ENCODE data around the gene TPRKB. TPM values are rescaled to one million over a fixed set of nuclear protein-coding genes. Genes with fewer than 3 reads are reported as not detected.
"Not testable (repeated sequence)": the region's sequence is repeated elsewhere in the genome, so short reads cannot be mapped to it uniquely, and the experiment has no call there.

The TPRKB gene
- total and polyA plus RNA-seq, 8 donors = 3.1 to 76.0 (median 31.4) TPM; not detected in 1

GRCh38 chr2:73759904-73760303 lies 22.8 kb upstream of the TPRKB start:
- H3K4me1 ChIP-seq = peaks cover 6 to 16% (median 11%) of the 10 kb centered on the region in 4 donors
- H3K27ac ChIP-seq = no peak overlapping the region
- intact Hi-C loops (cut with DNase I; ENCODE audit: low total_unique reads) = no loop called here
- DNase-seq = no peak
- 86 to 95% (median 93%) methylated on average over 2 of the region's 2 CpGs for WGBS, 5 donors
- H3K4me3 ChIP-seq = no peak overlapping the region
- no peak for TF ChIP-seq POLR2AphosphoS5 (IDR thresholded peaks at IDR 0.05)
- TF ChIP-seq EP300 (IDR thresholded peaks at IDR 0.05) = no peak
- no peak for TF ChIP-seq POLR2A (IDR thresholded peaks at IDR 0.05)
- no peak for TF ChIP-seq CTCF (IDR thresholded peaks at IDR 0.05)
- peaks cover 24 to 96% (median 93%) of the 10 kb centered on the region in 4 donors for H3K36me3 ChIP-seq
- no peaks in the 10 kb centered on the region for H3K27me3 ChIP-seq
- H3K9me3 ChIP-seq = no peaks in the 10 kb centered on the region

DNA sequence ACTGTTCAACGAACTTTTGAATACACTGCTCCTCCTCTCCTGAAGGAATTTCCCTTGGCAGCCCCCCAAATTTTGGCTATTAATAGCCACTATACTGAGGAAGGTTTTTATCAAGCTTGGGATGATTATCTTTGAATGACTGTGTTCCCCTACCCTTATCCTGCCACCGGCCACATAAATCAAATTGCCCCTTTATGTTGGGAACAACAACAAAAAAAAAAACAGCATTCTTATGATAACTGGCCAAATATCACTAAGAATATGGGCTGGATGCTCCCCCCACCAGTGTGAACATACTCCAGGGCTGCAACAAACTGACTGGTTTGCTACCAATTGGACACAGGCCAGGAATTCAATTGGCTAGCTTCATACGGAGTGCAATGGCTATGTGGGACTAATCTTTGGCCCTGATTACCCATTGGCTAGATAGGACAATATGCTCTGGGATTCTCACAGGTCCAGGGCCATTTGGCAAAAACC lies 22.2 kb upstream of the TPRKB start:
- H3K4me1 ChIP-seq = peaks cover 6 to 16% (median 11%) of the 10 kb centered on the region in 4 donors
- H3K27ac ChIP-seq = no peak overlapping the region
- peaks cover 18 to 96% (median 93%) of the 10 kb centered on the region in 4 donors for H3K36me3 ChIP-seq
- TF ChIP-seq CTCF (IDR thresholded peaks at IDR 0.05) = no peak
- TF ChIP-seq EP300 (IDR thresholded peaks at IDR 0.05) = no peak
- no peak for TF ChIP-seq POLR2AphosphoS5 (IDR thresholded peaks at IDR 0.05)
- TF ChIP-seq POLR2A (IDR thresholded peaks at IDR 0.05) = no peak
- 13 to 23% (median 16%) methylated on average over 3 of the region's 3 CpGs for WGBS, 5 donors
- intact Hi-C loops (cut with DNase I; ENCODE audit: low total_unique reads) = no loop called here
- H3K9me3 ChIP-seq = no peaks in the 10 kb centered on the region
- no peak overlapping the region for H3K4me3 ChIP-seq
- DNase-seq = peak; percentile 31 to 40
- no peaks in the 10 kb centered on the region for H3K27me3 ChIP-seq

DNA sequence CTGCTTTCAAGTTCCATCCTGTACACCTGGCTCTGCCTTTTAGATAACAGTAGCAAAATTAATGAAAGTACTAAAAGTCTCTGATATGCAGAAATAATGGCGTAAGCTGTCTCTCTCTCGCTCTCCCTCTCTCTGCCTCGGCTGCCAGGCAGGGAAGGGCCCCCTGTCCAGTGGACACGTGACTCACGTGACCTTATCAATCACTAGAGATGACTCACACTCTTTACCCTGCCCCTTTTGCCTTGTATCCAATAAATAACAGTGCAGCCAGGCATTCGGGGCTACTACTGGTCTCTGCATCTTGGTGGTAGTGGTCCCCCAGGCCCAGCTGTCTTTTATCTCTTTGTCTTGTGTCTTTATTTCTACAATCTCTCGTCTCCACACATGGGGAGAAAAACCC lies 17.2 kb upstream of the TPRKB start:
- H3K4me3 ChIP-seq; H3K27me3 ChIP-seq; intact Hi-C loops (cut with DNase I; ENCODE audit: low total_unique reads); H3K4me1 ChIP-seq; H3K27ac ChIP-seq; H3K9me3 ChIP-seq; DNase-seq: not testable (repeated sequence)
- H3K36me3 ChIP-seq = peaks cover 26 to 91% (median 87%) of the 10 kb centered on the region in 4 donors
- 86 to 96% (median 88%) methylated on average over 7 of the region's 7 CpGs for WGBS, 5 donors

DNA sequence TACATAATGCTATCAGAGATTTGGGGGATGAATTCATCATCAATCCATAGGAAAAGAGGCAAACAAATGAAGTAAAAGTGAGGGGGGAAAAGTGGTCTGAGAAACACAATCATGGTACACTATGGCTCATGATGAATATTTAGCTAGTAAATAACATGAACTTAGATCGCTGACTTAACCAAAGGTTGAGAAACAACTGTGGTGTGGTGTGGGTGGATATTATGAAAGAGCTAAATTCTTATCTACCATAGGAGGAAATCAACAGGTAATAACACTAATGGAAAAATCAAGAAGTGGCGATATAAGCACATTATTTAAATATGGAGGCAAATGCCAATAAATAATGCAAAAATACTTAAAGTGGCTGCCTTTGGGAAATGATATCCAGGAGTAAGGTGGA lies 12.2 kb upstream of the TPRKB start:
- WGBS, 5 donors = 84 to 96% (median 93%) methylated on average over 2 of the region's 2 CpGs
- H3K27ac ChIP-seq = no peak overlapping the region
- intact Hi-C loops (cut with DNase I; ENCODE audit: low total_unique reads) = no loop called here
- H3K36me3 ChIP-seq = peaks cover 22 to 79% (median 71%) of the 10 kb centered on the region in 4 donors
- TF ChIP-seq EP300 (IDR thresholded peaks at IDR 0.05) (no peak), POLR2AphosphoS5 (IDR thresholded peaks at IDR 0.05) (no peak), CTCF (IDR thresholded peaks at IDR 0.05) (no peak), POLR2A (IDR thresholded peaks at IDR 0.05) (no peak)
- H3K27me3 ChIP-seq = no peaks in the 10 kb centered on the region
- H3K4me3 ChIP-seq = no peak overlapping the region
- no peaks in the 10 kb centered on the region for H3K4me1 ChIP-seq
- H3K9me3 ChIP-seq = no peaks in the 10 kb centered on the region
- no peak for DNase-seq

GRCh38 chr2:73746877-73747208 lies 9.7 kb upstream of the TPRKB start:
- H3K4me3 ChIP-seq = no peak overlapping the region
- H3K4me1 ChIP-seq = no peaks in the 10 kb centered on the region
- TF ChIP-seq EP300 (IDR thresholded peaks at IDR 0.05) = no peak
- no peak for TF ChIP-seq POLR2AphosphoS5 (IDR thresholded peaks at IDR 0.05)
- no peak for TF ChIP-seq POLR2A (IDR thresholded peaks at IDR 0.05)
- no peak for TF ChIP-seq CTCF (IDR thresholded peaks at IDR 0.05)
- 88 to 100% (median 93%) methylated on average over 3 of the region's 3 CpGs for WGBS, 5 donors
- H3K27ac ChIP-seq = no peak overlapping the region
- H3K27me3 ChIP-seq = no peaks in the 10 kb centered on the region
- H3K9me3 ChIP-seq = no peaks in the 10 kb centered on the region
- intact Hi-C loops (cut with DNase I; ENCODE audit: low total_unique reads) = no loop called here
- no peak for DNase-seq
- peaks cover 11 to 68% (median 55%) of the 10 kb centered on the region in 4 donors for H3K36me3 ChIP-seq

Data from stomach (tissue), 9 donors.